Mesenchymal stem cell (in vitro differentiated cells and primary cell): ENCODE data around the gene SIPA1L3.

ENCODE experiments used
- DNase-seq: peaks from one replicate; pipeline ENCODE4 v3.0.0-alpha.2; 2013
- H2AFZ ChIP-seq: one replicate; pipeline ENCODE4 v1.6.1; 2013; ENCODE audit warnings: low read depth, mild to moderate bottlenecking, control low read depth, inconsistent platforms, low read length, moderate library complexity
- H2AK5ac ChIP-seq: 2 replicates; pipeline ENCODE4 v1.6.1; 2013; ENCODE audit warnings: low read length, moderate library complexity, mild to moderate bottlenecking, inconsistent platforms; ENCODE audit not compliant: severe bottlenecking
- H2BK120ac ChIP-seq: one replicate; pipeline ENCODE4 v1.6.1; 2013; ENCODE audit warnings: low read depth, mild to moderate bottlenecking, inconsistent platforms, low read length, moderate library complexity
- H2BK12ac ChIP-seq, 2 experiments: one replicate each; pipeline ENCODE4 v1.6.1; 2013; ENCODE audit warnings: inconsistent platforms in 2 of 2, low read length in 2 of 2, mild to moderate bottlenecking in 2 of 2, moderate library complexity in 2 of 2, control low read depth in 1 of 2
- H2BK15ac ChIP-seq: one replicate; pipeline ENCODE4 v1.6.1; 2013; ENCODE audit warnings: mild to moderate bottlenecking, low read depth, inconsistent platforms; ENCODE audit not compliant: poor library complexity, severe bottlenecking
- H2BK5ac ChIP-seq: 2 replicates; pipeline ENCODE4 v1.6.1; 2013; ENCODE audit warnings: low read depth, mild to moderate bottlenecking, low read length, control low read depth, inconsistent platforms; ENCODE audit not compliant: poor library complexity, severe bottlenecking
- H3K14ac ChIP-seq, 2 experiments: one replicate each; pipeline ENCODE4 v1.6.1; 2013; ENCODE audit warnings: inconsistent platforms in 2 of 2, low read length in 2 of 2, control low read depth in 1 of 2, mild to moderate bottlenecking in 1 of 2, moderate library complexity in 1 of 2
- H3K18ac ChIP-seq, 2 experiments: one replicate each; pipeline ENCODE4 v1.6.1; 2013; ENCODE audit warnings: inconsistent platforms in 2 of 2, low read length in 2 of 2, control low read depth in 1 of 2, low read depth in 1 of 2, mild to moderate bottlenecking in 1 of 2
- H3K23ac ChIP-seq, 2 experiments: one replicate each; pipeline ENCODE4 v1.6.1; 2013; ENCODE audit warnings: inconsistent platforms in 2 of 2, low read length in 2 of 2, mild to moderate bottlenecking in 2 of 2, moderate library complexity in 2 of 2, control low read depth in 1 of 2
- H3K27ac ChIP-seq: 2 replicates; pipeline ENCODE4 v1.5.1; 2013; ENCODE audit warnings: mild to moderate bottlenecking, moderate library complexity, low read length, control low read depth, inconsistent platforms; ENCODE audit not compliant: poor library complexity, severe bottlenecking
- H3K27me3 ChIP-seq, 2 experiments: 2 replicates each; pipeline versions ENCODE4 v1.6.1 to v1.7.0; 2013; ENCODE audit warnings: low read length in 2 of 2, mild to moderate bottlenecking in 2 of 2, moderate library complexity in 2 of 2, control low read depth in 1 of 2, inconsistent platforms in 1 of 2; ENCODE audit not compliant: control insufficient read depth in 1 of 2, insufficient read depth in 1 of 2
- H3K36me3 ChIP-seq, 2 experiments: 2 replicates each; pipeline versions ENCODE4 v1.6.1 to v1.7.0; 2013; ENCODE audit warnings: low read length in 2 of 2, control low read depth in 1 of 2, inconsistent platforms in 1 of 2, low read depth in 1 of 2, mild to moderate bottlenecking in 1 of 2; ENCODE audit not compliant: insufficient read depth in 2 of 2, control insufficient read depth in 1 of 2
- H3K4ac ChIP-seq, 2 experiments: one replicate each; pipeline ENCODE4 v1.6.1; 2013; ENCODE audit warnings: inconsistent platforms in 2 of 2, low read length in 2 of 2, mild to moderate bottlenecking in 2 of 2, moderate library complexity in 2 of 2, control low read depth in 1 of 2, low read depth in 1 of 2
- H3K4me1 ChIP-seq: 2 replicates; pipeline ENCODE4 v1.6.1; 2013; ENCODE audit warnings: low read depth, low read length, control low read depth; ENCODE audit not compliant: control insufficient read depth, insufficient read depth
- H3K4me2 ChIP-seq: 2 replicates; pipeline ENCODE4 v1.6.1; 2013; ENCODE audit warnings: low read length, mild to moderate bottlenecking, inconsistent platforms; ENCODE audit not compliant: poor library complexity, severe bottlenecking
- H3K4me3 ChIP-seq, 2 experiments: 2 replicates each; pipeline versions ENCODE4 v1.5.1 to v1.7.0; 2013; ENCODE audit warnings: low read length in 2 of 2, mild to moderate bottlenecking in 2 of 2, control low read depth in 1 of 2, low read depth in 1 of 2; ENCODE audit not compliant: insufficient read depth in 1 of 2
- H3K79me1 ChIP-seq: replicated peaks from 2 replicates; pipeline ENCODE4 v1.6.1; 2013; ENCODE audit warnings: mild to moderate bottlenecking, control low read depth, low read length, inconsistent platforms; ENCODE audit not compliant: poor library complexity, severe bottlenecking
- H3K9ac ChIP-seq: 2 replicates; pipeline ENCODE4 v1.7.0; 2013; ENCODE audit warnings: mild to moderate bottlenecking, low read length, moderate library complexity
- H3K9me3 ChIP-seq: 2 replicates; pipeline ENCODE4 v1.7.0; 2013; ENCODE audit warnings: mild to moderate bottlenecking, low read length; ENCODE audit not compliant: control insufficient read depth
- H4K8ac ChIP-seq: one replicate; pipeline ENCODE4 v1.6.1; 2013; ENCODE audit warnings: inconsistent platforms, mild to moderate bottlenecking, low read length, moderate library complexity
- H4K91ac ChIP-seq: one replicate; pipeline ENCODE4 v1.6.1; 2013; ENCODE audit warnings: mild to moderate bottlenecking, low read length, inconsistent platforms
- WGBS: methylation state at CpG from one replicate; pipeline ENCODE4 v1.1.7; 2013; ENCODE audit warnings: mixed read lengths; 5-methylcytosine and 5-hydroxymethylcytosine counted together

SIPA1L3 gene

GRCh38 chr19:38252941-38253691 lies 346.1 kb downstream of the SIPA1L3 start:
- peak overlapping the region in 1 of 2 experiments; percentile 38 for H3K4ac ChIP-seq
- no peak overlapping the region for H3K9ac ChIP-seq
- peak; percentile 51 for DNase-seq
- no peak overlapping the region for H3K4me3 ChIP-seq
- peak overlapping the region; percentile 16 to 61 for H3K18ac ChIP-seq
- peak overlapping the region; percentile 67 for H4K8ac ChIP-seq
- WGBS = 41% methylated on average over 21 of the region's 21 CpGs
- no peak overlapping the region for H3K27ac ChIP-seq
- H4K91ac ChIP-seq = peak overlapping the region; percentile 73
- H2BK15ac ChIP-seq = peak overlapping the region; percentile 96
- H3K14ac ChIP-seq = peak overlapping the region in 1 of 2 experiments; percentile 18
- no peaks in the 10 kb centered on the region for H3K79me1 ChIP-seq
- peak overlapping the region in 1 of 2 experiments; percentile 63 for H3K23ac ChIP-seq
- peaks cover 3 to 38% of the 10 kb centered on the region in 2 experiments for H3K27me3 ChIP-seq
- H2BK12ac ChIP-seq = peak overlapping the region; percentile 28 to 51
- peak overlapping the region; percentile 42 for H2BK120ac ChIP-seq
- H2BK5ac ChIP-seq = no peak overlapping the region
- H3K4me1 ChIP-seq = peaks cover 41% of the 10 kb centered on the region
- H2AFZ ChIP-seq = peak overlapping the region; percentile 10
- H3K4me2 ChIP-seq = peak overlapping the region; percentile 17
- no peaks in the 10 kb centered on the region for H3K36me3 ChIP-seq
- no peaks in the 10 kb centered on the region for H3K9me3 ChIP-seq
- peak overlapping the region; percentile 8 for H2AK5ac ChIP-seq

GRCh38 chr19:38253788-38254187 lies 346.8 kb downstream of the SIPA1L3 start:
- peak overlapping the region in 1 of 2 experiments; percentile 41 for H3K4ac ChIP-seq
- H3K27me3 ChIP-seq = peaks cover 3 to 38% of the 10 kb centered on the region in 2 experiments
- H3K14ac ChIP-seq = peak overlapping the region in 1 of 2 experiments; percentile 44
- H3K4me3 ChIP-seq = no peak overlapping the region
- peaks cover 41% of the 10 kb centered on the region for H3K4me1 ChIP-seq
- H2BK5ac ChIP-seq = no peak overlapping the region
- H3K79me1 ChIP-seq = no peaks in the 10 kb centered on the region
- peak overlapping the region; percentile 16 to 61 for H3K18ac ChIP-seq
- no peak overlapping the region for H3K9ac ChIP-seq
- no peak overlapping the region for H2BK15ac ChIP-seq
- H2AFZ ChIP-seq = no peak overlapping the region
- no peak overlapping the region for H3K23ac ChIP-seq
- H4K8ac ChIP-seq = peak overlapping the region; percentile 67
- 95% methylated on average over 5 of the region's 5 CpGs for WGBS
- H2BK12ac ChIP-seq = peak overlapping the region; percentile 14 to 89
- H4K91ac ChIP-seq = peak overlapping the region; percentile 73
- no peak for DNase-seq
- no peak overlapping the region for H3K4me2 ChIP-seq
- no peaks in the 10 kb centered on the region for H3K36me3 ChIP-seq
- H3K9me3 ChIP-seq = no peaks in the 10 kb centered on the region
- H2BK120ac ChIP-seq = no peak overlapping the region
- H3K27ac ChIP-seq = no peak overlapping the region
- H2AK5ac ChIP-seq = peak overlapping the region; percentile 8

GRCh38 chr19:38255383-38256014 lies 348.5 kb downstream of the SIPA1L3 start:
- Histone ChIP-seq H4K8ac (peak overlapping the region; percentile 66), H3K27me3 (peaks cover 3 to 38% of the 10 kb centered on the region in 2 experiments), H2AFZ (no peak overlapping the region), H4K91ac (no peak overlapping the region), H3K23ac (no peak overlapping the region), H3K18ac (peak overlapping the region in 1 of 2 experiments; percentile 70), H3K27ac (no peak overlapping the region), H2BK5ac (no peak overlapping the region), H3K4me1 (peaks cover 41% of the 10 kb centered on the region), H3K4ac (peak overlapping the region in 1 of 2 experiments; percentile 2), H3K9ac (no peak overlapping the region), H3K14ac (no peak overlapping the region), H3K79me1 (no peaks in the 10 kb centered on the region), H3K4me3 (peak overlapping the region in 1 of 2 experiments; percentile 47), H2BK15ac (no peak overlapping the region), H2AK5ac (no peak overlapping the region), H3K36me3 (no peaks in the 10 kb centered on the region), H2BK120ac (no peak overlapping the region), H3K9me3 (no peaks in the 10 kb centered on the region), H2BK12ac (peak overlapping the region in 1 of 2 experiments; percentile 0), H3K4me2 (peak overlapping the region; percentile 67)
- 38% methylated on average over 17 of the region's 17 CpGs for WGBS
- peak; percentile 47 for DNase-seq
